HG03521 (cell line): ENCODE results near the gene CDK10.
A peak's percentile ranks its signal among the peaks of the same experiment; 100 is the strongest.
"Not testable (repeated sequence)": the region's sequence is repeated elsewhere in the genome, so short reads cannot be mapped to it uniquely, and the experiment has no call there.

Experiments
- ATAC-seq: cut with Tn5 transposase; IDR thresholded peaks from one replicate; pipeline ENCODE4 v1.9.1; 2021; ENCODE audit warnings: mild to moderate bottlenecking, moderate library complexity; ENCODE audit not compliant: unreplicated experiment

Gene CDK10

DNA sequence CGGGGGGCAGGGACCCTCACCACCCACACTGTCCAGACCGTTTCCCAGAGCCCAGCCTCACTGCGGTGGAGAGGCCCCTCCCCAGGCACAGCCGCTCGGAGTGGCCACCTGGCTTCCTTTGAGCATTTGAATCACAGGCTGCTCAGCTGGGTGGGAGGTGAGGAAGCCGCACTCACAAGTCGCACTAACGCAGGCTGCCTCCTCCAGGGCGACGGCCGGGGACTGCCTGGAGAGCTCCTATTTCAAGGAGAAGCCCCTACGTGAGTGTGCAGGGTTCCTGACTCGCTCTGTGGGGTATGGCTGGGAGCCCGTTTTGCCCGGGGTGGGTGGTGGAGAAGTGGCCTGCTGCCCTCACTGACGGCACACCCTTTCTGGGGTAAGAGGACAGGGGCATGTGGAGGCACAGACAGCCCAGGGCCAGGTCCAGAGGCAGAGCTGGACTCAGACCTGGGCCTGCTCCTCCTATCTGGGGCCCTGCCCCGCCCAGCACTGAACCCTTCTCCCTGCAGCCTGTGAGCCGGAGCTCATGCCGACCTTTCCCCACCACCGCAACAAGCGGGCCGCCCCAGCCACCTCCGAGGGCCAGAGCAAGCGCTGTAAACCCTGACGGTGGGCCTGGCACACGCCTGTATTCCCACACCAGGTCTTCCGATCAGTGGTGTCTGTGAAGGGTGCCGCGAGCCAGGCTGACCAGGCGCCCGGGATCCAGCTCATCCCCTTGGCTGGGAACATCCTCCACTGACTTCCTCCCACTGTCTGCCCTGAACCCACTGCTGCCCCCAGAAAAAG, 8.8 kb downstream of the CDK10 start:
- no peak for ATAC-seq

- ATAC-seq: no peak
These were observed 9.6 kb downstream of the CDK10 start for GRCh38 chr16:89695875-89696669.

DNA sequence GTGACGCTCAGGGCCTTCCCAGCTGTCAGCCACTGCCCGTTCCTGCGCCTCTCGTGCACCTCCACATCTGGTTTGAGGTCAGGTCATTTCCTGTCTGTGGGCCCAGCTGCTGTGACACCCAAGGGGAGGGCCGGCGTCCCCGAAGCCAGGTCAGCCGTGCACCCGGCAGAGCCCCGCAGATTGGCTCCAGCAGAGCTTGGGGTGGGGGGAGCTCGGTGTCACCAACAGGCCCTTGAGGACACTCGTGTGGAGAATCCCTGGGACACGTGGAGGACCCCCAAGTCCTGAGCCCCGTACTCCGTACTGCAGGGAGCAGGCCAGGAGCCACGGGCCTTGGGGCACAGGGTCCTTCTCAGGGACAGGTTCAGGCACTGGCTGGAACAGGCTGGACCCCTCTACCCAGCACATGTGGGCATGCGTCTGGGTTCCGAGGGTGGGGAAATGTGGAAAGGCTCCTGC, 10.2 kb downstream of the CDK10 start:
- no peak for ATAC-seq

- ATAC-seq: no peak
These were observed 10.7 kb downstream of the CDK10 start for GRCh38 chr16:89697161-89697615.

- ATAC-seq: no peak
These were observed 11.3 kb downstream of the CDK10 start for GRCh38 chr16:89697616-89698331.

GRCh38 chr16:89698717-89699116, 12.2 kb downstream of the CDK10 start:
- not testable (repeated sequence) for ATAC-seq

DNA sequence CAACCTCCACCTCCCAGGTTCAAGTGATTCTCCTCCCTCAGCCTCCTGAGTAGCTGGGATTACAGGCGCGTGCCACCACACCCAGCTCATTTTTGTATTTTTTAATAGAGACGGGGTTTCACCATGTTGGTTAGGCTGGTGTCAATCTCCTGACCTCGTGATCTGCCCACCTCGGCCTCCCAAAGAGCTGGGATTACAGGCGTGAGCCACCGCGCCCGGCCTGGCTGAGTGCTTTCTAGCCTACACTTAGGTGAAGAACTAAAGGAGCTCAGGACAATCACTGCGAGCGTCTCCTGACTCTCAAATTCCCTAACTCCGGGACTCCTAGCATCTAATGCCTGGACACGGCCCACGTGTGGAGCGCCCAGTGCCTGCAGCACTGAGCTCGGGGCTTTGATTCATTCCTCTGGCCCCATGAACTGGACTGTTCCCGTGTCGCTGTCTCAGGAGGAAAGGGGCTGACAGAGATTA, 13.2 kb downstream of the CDK10 start:
- ATAC-seq: not testable (repeated sequence)

DNA sequence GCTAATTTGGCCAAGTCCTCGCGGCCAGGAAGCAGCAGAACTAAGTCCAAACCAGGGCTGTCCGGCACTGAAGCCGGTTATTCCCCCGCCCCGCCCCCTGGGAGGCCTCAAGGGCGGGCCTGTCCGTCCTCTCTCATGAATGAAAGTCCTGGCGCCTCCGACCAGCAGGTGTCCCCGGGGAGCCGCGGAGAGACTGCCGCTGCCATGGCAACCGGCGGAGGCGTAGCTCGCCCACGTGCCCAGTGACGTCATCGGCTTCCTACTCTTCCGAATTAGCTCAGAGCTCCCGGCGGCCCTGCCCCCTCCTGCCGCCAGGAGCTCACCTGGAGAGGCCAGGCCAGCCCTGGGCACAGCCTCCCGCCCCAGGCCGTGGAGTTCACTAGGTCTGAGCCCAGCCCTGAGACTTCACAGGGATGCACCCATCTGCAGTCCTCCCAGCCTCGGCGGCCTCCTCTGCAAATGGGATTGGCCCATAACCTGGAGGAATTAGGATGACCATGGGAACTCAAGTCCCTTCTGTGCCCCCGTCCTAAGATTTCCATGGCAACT, 13.7 kb downstream of the CDK10 start:
- peak; percentile 35 for ATAC-seq

GRCh38 chr16:89700649-89701424, 14.3 kb downstream of the CDK10 start:
- ATAC-seq: no peak

DNA sequence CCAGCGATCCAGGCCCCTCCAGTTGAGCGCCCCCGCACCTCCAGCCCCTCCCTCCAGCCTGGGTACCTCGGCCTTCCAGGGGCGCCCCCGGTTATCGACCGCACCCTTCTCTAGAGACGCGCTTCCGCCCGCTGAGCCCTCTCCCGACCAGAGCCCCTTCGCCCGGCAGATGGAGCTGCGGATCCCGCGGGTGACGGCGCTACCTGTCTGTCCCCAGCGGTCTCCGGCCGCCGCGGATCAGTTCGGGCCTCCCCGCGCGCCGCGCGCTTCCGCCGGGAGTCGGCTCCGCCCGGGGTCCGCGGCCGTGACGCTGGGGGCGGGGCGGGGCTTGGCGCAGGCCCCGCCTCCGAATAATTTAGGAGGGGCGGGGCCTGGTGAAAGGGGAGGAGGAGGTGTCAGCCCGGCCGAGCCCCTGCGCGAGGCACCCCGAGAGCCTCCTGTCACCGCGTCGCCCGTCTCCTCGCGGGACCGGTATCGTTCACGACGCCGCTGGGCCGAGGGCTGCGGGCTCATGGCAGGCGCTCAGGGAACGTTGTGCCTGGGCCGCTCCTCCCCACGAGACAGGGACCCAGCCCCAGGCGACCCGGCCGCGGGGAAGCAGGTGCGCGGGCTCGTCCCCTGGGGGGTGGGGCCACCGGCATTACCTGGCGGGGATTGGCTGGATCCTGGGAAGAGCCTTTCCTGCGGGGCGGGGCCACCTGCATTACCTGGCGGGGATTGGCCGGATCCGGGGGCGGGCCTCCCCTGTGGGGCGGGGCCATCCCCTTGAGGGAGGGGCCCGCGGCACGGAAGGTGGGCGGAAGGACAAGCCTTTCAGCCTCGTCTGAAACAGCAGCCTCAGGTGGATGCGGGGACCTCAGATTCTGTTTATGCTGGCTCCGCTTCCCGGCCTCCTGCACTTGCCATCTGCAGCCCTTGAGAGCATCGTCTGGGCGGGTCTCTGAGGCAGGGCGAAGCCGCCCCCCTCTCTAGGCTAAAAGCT, 15.2 kb downstream of the CDK10 start, which contains the start of gene SPATA2L:
SPATA2L (minus strand) TSS at position 281 of the 982 bp plus-strand sequence. CDS start 473 bp downstream, outside the sequence.
- ATAC-seq: peak; percentile 63

GRCh38 chr16:89704281-89704680, 17.8 kb downstream of the CDK10 start:
- ATAC-seq: no peak

DNA sequence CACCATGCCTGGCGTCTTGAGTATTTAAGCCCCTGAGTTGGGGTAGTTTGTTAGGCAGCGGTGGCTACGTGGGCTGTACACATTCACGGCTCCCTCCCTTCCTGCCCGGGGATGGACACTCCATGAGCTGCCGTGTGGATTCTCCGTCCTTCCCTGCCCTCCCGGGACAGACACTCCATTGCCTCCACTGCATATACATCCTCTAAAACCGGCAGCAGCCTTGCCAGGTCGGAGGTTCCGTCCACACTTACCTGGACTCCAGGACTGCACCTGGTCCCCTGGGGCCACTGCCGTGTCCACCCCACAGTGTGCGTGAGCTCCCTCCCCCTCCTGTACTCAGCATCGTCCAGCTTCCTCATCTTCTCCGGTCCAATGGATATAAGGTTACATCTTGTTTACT, 18.5 kb downstream of the CDK10 start:
- ATAC-seq: no peak

DNA sequence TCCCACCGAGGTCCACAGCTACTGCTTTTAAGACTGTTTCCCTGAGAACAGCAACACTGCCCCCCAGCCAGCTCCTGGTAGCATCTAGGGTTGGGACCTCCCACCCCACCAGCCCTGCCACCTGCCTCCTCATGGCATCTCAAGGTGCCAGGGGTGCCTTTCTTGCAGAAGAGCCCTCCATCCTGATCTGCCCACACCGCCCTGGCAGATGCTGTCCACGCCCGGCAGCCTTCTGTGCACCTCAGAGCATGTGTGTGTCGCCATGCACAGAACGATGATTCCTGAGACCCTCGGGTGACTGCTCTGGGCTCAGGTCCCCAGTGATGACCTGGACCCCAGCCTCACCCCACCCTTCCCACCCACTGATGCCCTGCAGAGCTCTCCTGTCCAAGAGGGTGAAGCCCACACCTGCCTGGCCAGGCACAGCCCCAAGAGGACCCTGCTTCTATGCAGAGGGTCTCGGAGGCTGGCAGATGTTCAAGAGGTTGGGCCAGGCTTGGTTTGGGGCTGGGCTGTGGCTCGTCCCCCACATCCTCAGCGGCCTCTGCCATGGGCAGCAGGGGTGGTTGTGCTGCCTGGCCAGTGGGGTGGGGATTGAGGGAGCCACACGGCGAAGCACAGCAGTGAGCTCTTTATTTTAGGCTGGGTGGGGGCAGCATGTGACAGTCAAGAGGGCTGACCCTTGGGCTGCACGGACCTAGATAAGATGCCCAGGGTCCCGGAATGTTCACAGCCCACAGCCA, 20.2 kb downstream of the CDK10 start:
- ATAC-seq: no peak

- no peak for ATAC-seq
These were observed 21.2 kb downstream of the CDK10 start for GRCh38 chr16:89707695-89708094.

- ATAC-seq: no peak
These were observed 22.0 kb downstream of the CDK10 start for GRCh38 chr16:89708481-89708931.

DNA sequence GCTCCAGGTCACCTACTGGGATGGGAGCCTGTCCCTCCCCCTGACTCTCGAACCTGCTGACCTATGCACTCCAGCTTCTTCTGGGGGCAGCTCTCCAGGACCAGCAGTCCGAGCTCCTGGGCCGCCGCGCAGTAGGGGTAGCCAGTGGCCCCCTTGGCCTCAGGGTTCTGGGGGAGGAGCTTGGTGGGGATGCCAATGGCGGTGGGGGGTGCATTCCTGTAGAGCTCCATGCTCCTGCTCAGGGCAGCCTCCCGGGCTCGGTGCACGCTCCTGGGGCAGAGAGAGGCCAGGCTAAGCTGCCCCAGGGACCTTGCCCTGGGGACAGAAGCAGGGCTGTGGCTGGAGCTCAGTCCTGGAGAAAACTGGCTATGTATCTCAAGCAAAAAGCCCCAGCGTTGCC, 22.7 kb downstream of the CDK10 start:
- no peak for ATAC-seq

- ATAC-seq: no peak
These were observed 23.4 kb downstream of the CDK10 start for GRCh38 chr16:89709716-89710432.
